GM19239 (cell line): ENCODE data around the gene NDUFAF2.
"Not testable (repeated sequence)": the region's sequence is repeated elsewhere in the genome, so short reads cannot be mapped to it uniquely, and the experiment has no call there.

Experiments
- DNase-seq: peaks from one replicate; pipeline ENCODE4 v3.0.0; 2011; ENCODE audit warnings: low spot score; ENCODE audit not compliant: insufficient read length
- FAIRE-seq: peaks from 2 replicates; lab custom pipeline; 2011; peaks lifted over from hg19 to GRCh38; lab: Jason Lieb, UNC

The NDUFAF2 gene

DNA sequence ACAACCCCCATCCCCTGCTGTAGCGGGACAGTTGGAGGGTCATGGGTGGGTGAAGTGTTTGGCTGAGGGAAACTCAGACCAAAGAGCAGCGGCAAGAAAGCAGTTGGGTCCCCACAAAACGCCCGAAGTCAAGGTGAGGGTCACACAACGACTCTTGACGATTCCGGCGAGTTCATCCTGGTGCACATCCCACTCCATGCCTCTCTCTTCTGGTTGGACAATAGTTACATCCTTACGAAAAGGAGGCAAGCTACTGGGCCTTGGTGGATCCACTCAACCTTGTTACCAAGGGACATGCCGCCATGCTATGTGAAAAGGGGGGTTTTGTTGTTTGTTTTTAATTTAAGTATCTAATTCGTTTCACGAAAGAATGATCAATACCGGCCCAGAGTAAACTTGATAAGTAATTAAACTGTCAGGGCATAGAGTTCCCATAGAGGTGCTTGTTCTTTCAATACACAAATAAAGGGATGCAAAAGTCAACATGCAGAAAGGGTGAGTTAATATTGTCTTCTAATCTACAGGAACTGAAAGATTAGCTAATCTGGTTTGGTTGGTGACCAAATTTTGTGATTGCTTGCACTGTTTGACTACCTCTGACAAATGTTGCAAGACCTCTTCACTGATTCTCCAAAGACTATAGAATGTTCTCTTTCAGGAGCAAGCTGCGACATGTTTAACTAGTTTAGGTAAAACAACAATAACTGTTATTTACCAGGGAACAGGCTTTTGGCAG is 218.0 kb downstream of the NDUFAF2 start:
- DNase-seq (no peak), FAIRE-seq (no peak)

DNA sequence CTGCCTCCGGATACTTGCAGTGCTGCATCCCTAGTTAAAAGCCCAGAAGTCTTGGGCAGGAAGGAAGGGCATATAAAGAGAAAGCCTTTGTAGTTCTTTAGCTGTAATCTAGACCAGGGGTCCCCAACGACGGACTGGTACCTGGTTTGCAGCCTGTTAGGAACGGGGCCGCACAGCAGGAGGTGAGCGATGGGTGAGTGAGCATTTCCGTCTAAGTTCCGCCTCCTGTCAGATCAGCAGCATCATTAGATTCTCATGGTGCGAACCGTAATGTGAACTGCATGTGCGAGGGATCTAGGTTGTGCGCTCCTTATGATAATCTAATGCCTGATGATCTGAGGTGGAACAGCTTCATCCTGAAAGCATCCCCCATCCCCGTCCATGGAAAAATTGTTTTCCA is 218.9 kb downstream of the NDUFAF2 start:
- FAIRE-seq = no peak

DNA sequence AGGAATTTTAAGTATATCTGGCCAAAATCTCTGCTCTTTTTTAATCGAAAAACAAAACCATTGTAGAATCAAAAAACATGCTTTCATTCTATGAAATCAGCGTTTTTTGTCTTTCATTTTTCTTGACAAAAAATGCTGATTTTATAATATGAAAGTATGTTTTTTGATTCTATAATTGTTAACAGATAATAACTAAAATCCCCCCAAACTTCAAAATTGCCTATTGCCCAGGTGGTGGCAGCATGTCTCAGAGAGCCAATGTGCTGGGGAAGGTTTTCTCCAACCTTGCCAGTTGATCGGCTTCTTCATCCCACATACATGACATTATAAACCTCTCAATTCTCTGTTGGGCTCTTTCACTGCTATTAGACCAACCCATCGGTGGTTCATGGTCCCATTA is 222.4 kb downstream of the NDUFAF2 start:
- DNase-seq = no peak
- no peak for FAIRE-seq

More for the DNA sequence above, 218.9 kb downstream of the NDUFAF2 start:
- DNase-seq = no peak

DNA sequence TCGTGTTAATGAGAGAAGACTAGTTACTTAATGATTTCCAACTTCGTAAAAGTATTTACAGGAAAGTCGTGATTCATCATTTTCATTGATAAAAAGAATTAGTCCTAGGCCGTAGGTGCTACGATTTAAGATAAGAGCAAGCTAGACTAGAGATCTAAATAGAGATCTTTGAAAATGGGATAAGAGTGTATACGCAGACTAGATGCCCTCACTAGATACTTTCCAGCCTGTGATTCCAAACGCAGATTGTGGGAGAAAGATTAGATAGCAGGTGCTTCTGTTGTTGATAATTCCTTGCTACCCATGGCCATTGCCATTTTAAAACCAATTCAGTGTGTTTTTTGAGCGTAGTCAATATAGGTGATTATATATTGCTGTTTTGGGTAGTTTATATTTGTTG is 223.9 kb downstream of the NDUFAF2 start:
- FAIRE-seq = no peak
- no peak for DNase-seq

DNA sequence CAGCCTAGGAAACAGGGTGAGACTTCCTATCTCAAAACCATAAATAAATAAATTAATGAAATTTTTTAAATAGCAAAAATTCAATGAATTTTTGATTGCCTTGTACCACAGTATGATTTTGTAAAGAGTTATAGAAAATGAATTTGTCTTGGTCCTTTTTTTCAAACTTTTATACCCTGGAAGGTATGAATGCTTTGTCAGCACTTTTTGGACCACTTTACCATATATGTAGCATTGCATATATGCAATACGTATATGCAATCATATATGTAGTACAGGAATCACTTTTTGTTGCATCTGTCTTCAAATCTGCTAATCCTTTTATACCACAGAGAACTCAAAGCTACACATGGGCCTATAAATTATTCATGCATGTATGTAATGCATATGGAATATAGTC is 226.5 kb downstream of the NDUFAF2 start:
- FAIRE-seq (no peak), DNase-seq (no peak)

DNA sequence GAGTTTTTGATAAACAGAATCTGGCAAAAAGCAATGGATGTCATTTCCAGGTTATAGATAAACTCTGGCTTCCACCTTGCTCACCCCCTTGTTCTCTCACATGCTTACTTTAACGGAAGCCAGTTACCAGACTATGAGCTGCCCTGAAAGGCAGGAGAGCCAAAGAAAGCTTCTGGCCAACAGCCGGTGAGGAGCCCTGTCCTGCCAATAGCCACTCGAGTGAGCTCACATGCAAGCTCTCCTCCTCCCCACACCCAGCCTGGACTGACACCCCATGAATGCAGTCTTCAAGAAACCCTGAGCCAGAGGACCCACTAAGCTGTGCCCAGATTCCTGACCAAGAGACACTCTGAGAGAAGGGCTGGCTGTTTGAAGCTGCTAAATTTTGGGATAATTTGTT is 231.6 kb downstream of the NDUFAF2 start:
- FAIRE-seq (no peak), DNase-seq (no peak)

DNA sequence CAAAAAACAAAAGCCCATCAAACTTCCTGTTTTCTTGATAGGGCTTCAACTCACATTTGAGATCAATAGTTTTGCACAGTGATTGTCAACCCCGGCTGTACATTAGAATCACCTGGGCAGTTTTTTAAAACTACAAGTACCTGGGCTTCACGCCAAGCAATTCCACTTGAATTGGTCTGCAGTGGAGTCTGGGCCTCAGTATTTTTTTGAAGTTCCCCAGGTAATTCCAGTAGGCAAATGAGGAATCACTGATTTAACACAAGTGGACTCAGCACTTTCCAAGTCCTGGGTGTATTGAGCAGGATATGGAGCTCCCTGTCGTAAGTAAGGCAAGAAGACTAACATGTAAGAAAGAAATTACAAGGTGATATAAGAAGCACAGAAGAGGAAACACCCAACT is 232.1 kb downstream of the NDUFAF2 start:
- FAIRE-seq = no peak
- no peak for DNase-seq

DNA sequence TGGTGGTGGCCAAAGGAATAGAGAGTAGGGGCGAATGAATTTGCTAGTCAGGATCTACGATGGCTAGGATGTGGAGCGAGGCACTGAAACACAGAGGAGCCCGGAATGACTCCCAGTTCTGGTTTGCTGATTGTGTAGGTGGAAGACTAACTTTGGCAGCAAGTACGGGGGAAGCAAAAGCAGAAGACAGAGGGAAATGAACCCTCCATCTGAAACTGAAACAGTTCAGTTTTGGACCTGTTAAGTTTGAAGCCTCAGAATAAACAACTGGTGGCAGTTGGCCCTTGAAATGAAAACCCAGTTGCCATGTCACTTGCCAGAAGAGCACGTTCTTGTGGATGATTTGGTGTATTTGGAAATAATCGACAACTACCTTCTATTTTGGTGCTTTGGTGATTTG is 232.7 kb downstream of the NDUFAF2 start:
- FAIRE-seq = peak; percentile 91

DNA sequence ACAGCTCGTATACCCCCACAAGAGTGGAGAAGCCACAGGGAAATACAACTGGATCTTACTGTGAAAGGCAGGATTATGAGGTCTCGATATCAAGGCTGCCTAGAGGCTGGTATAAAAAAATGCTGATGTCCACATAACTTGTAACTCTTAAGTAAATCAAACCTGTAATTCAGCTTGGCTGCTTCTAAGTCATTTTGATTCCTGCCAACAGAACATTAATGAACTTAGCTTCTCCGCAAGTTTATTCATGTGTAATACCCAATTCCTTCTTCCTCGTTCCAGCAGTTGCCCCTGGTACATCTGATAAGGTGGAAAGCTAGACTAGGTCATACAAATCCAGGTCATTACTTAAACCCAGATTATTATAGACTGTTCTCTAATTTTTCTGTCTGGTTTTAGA is 233.7 kb downstream of the NDUFAF2 start:
- FAIRE-seq (no peak), DNase-seq (no peak)

More for the DNA sequence above, 232.7 kb downstream of the NDUFAF2 start:
- no peak for DNase-seq

DNA sequence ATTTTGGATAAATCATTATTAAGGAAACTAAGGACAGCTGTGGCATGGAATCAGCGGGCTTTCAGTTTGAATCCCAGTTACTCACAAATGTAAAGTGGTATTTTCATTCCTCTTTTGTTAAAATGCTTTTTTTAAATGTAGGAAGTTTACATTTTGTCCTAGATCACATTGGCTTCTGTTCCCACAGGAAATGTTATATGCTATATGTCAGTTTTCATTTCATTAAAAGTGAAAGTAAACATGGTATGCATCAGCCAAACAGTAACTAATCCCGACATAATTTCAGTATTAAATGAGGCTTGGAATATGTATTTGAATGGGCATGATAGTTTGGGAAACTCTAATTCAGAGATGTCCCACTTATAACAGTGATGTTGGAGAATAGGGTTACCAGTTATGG is 235.9 kb downstream of the NDUFAF2 start:
- peak; percentile 28 for FAIRE-seq

DNA sequence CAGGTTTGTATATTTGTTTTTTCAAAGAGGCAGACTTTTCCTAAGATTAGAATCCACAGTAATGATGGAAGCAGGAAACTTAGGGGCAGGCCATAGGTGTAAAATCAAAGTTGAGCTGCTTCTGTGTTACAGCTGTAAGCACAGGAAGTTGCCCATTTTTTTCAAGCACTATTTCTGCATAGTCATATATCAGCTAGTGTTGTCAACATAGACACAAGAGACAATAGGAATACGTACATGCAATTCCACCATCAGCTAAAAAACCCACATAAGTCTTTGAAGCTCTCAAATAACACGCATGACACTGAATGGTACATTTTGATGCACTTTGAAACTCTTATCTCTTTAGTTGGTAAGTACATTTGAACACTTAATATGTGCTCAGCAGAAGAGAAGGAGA is 237.4 kb downstream of the NDUFAF2 start:
- DNase-seq (no peak), FAIRE-seq (no peak)

More for the DNA sequence above, 235.9 kb downstream of the NDUFAF2 start:
- DNase-seq = no peak

DNA sequence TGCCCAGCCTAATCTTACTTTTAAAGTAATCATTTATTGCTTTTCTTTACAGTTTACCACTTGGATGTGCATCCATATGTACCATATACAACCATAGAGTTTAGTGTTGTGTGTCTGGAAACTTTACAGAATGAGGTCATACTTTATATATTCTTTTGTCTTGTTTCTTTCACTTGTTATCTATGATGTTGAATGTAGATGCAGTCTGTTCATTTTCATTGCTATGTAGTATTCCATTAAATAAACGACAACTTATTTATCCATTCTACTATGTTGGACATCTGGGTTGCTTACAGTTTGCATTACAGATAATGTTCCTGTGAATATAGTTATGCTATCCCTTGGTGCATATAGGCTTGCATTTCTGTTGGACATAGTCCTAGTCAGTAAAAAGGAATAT is 238.5 kb downstream of the NDUFAF2 start:
- FAIRE-seq (no peak), DNase-seq (no peak)

DNA sequence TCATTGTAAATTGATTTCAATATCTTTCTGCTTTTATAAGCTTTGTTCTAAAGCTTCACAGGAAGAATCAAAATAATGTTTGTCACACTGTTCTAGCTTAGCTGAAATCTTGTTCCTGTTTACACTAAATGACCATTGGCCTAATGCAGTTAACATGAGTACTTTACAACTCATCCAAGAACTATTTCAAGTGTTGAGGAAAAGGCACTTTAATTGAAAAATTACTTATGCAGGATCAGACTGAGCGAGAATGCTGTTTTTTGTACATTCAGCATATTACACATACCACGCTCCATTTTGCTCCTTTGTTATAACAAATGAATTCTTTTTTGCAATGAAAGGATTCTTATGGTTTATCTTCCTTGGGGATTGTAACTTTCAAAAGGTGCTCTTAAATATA is 239.7 kb downstream of the NDUFAF2 start:
- DNase-seq = no peak
- FAIRE-seq = no peak

DNA sequence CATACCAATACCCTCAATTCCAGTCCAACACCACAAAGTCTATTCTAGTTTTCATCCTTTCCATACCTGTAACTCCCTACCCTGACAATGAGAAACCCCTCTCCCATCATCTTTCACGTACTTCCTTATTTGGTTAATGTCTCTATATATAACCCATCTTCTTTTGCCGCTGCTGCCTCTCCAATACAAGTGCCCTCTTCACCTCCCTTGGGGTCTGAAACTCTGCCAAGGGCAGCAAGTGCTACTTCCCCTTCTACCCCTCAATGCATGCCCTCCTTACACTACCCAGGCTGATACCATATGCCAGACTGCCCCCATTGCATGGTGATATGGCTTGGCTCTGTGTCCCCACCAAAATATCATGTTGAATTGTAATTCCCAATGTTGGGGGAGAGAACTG is 241.6 kb downstream of the NDUFAF2 start:
- no peak for FAIRE-seq
- DNase-seq = no peak

DNA sequence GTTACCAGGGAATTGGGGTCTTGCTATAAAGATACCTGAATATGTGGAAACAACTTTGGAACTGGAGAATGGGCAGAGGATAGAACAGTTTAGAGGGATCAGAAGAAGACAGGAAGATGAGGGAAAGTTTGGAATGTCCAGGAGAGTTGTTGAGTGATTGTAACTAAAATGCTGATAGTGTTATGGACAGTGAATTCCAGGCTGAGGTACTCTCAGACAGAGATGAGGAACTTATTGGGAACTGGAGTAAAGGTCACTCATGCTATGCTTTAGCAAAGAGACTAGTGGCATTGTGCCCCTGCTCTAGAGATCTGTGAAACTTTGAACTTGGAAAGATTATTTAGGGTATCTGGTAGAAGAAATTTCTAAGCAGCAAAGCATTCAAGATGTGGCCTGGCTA is 242.3 kb downstream of the NDUFAF2 start:
- DNase-seq, FAIRE-seq: not testable (repeated sequence)

DNA sequence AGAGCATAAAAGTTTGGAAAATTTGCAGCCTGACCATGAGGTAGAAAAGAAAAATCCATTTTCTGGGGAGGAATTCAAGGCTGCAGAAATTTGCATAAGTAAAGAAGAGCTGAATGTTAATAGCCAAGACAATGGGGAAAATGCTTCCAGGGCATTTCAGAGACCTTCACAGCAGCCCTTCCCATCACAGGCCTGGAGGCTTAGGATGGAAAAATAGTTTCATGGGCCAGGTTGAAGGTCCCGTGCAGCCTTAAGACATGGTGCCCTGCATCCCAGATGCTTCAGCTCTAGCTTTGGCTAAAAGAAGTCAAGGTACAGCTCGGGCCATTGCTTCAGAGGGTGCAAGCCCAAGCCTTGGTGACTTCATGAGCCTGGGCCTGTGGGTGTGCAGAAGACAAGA is 242.8 kb downstream of the NDUFAF2 start:
- DNase-seq, FAIRE-seq: not testable (repeated sequence)

DNA sequence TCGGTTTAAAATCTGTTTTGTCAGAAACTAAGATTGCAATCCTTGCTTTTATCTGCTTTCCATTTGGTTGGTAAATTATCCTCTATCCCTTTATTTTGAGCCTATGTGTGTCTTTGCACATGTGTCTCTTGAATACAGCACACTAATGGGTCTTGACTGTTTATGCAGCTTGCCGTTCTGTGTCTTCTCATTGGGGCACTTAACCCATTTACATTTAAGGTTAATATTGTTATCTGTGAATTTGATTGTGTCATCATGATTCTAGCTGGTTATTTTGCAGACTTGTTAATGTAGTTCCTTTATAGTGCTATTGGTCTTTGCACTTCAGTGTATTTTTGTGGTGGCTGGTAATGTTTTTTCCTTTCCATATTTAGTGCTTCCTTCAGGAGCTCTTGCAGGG is 253.6 kb downstream of the NDUFAF2 start:
- FAIRE-seq (no peak), DNase-seq (no peak)

DNA sequence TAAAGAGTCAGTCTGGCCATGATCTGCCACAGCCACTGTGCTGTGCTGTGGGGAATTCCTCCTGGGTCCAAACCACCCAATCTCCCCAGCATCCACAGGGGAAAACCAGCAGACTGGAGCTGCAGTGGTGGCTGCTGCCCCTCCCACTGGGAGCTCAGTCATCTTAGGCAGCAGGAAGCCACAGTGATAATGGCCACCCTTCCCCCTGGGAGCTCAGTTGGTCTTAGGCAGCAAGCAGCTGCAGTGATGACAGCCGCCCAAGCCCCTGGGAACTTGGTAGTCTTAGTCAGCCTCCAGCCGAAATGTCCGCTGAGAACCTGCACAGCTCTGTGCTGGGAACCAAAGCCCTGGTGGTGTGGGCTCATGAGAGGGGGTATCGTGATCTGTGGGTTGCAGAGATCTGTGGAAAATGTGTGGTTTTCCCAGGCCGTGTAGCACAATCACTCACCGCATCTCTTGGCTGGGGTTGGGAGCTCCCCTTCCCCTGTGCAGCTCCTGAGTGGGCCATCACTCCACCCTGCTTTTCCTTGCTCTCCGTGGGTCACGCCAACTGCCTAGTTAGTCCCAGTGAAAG is 255.7 kb downstream of the NDUFAF2 start:
- DNase-seq (no peak), FAIRE-seq (no peak)

DNA sequence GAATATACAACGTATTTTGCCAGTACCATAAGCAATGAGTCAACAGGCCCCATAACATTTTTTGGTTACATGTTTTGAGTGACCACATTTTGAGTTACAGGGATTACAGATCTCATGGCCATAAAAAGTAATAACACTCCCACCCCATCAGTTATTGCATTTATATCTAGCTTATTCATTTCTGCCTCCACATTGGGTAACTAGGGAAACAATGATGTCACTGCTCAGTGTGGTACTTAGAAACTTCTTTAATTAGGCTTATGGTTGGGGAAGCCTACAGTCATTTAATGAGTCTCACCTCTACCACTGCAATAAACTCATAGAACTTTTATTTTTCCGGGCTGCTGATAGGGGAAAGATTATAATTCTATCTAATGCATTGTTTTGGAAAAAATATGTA is 257.2 kb downstream of the NDUFAF2 start:
- no peak for FAIRE-seq
- no peak for DNase-seq
